NCI-H128 (cell line): Measurements from ENCODE around the gene TCF7L2.
"Not testable (repeated sequence)": the region's sequence is repeated elsewhere in the genome, so short reads cannot be mapped to it uniquely, and the experiment has no call there.

Experiments used
- DNase-seq: peaks from one replicate; lab custom pipeline; 2025; ENCODE audit not compliant: unreplicated experiment; lab: John Stamatoyannopoulos, UW

The TCF7L2 gene

DNA sequence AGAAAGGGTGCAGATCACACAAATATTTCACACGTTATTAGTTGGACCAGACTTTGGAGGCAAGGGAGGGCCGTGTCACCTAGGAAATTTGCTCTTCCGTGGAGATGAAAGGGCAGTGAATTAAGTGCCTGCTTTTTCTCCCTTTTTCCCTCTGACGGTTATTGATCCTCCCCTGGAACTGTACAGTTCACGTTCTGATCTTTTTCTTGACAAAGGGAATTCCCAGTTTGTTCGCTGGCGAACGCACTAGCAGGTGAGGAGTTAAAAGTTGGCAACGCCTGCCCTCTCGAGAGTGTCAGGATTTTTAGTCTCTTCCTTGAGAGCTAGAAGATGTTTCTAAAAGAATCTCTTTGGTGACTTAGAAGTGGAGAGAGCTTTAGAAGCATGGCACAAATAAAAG lies 111.5 kb downstream of the TCF7L2 start:
- DNase-seq: no peak

DNA sequence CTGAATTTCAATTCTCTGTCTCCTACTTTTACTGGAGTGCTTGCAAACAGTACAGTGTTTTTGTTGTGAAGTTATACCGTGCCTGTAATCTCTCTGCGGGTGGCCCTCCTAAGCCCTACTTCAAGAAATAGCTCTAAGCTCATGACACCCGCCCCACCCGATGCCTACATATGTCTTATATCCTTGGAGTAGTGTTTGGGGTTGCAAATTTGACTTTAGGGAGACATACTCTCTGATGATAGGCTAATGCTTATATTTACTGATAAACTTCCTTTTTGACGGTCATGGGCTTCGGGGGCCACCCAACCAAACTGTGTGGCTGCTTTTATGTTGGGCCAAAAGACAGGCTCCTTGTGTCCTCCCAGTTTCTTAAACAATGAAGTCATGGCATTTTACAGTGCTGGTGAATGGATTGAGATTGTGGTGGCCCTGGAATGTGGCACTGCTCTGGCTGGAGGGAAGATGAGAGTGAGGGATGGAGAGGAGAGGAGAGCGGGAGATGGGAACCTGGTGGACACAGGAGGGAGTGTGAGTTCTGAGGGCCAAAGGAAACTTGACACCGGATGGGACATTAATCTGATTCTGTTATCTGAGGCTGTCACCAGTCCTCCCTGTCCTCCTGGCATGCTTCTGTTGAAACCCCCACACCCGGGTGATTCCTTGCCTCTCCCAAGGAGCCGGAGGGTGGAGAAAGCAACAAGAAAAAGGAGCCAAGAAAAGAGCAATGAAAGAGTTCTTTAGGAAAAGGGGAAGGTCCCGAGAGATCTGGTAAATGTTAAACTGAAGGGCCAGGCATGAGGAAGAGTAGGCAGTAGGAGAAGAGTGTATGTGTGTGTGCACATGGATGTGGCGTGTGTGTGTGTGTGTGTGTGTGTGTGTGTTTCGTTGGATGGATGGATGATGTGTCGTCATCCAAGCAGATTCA lies 113.3 kb downstream of the TCF7L2 start:
- no peak for DNase-seq

- no peak for DNase-seq
Observed at GRCh38 chr10:113064039-113064438, 114.0 kb downstream of the TCF7L2 start.

- not testable (repeated sequence) for DNase-seq
Observed at GRCh38 chr10:113066120-113066519, 116.1 kb downstream of the TCF7L2 start.

- no peak for DNase-seq
Observed at GRCh38 chr10:113066561-113067312, 116.7 kb downstream of the TCF7L2 start.

GRCh38 chr10:113067501-113067900 lies 117.5 kb downstream of the TCF7L2 start:
- DNase-seq: no peak

- no peak for DNase-seq
Observed at GRCh38 chr10:113068178-113068890, 118.3 kb downstream of the TCF7L2 start.

- DNase-seq: no peak
Observed at GRCh38 chr10:113069595-113069994, 119.5 kb downstream of the TCF7L2 start.

DNA sequence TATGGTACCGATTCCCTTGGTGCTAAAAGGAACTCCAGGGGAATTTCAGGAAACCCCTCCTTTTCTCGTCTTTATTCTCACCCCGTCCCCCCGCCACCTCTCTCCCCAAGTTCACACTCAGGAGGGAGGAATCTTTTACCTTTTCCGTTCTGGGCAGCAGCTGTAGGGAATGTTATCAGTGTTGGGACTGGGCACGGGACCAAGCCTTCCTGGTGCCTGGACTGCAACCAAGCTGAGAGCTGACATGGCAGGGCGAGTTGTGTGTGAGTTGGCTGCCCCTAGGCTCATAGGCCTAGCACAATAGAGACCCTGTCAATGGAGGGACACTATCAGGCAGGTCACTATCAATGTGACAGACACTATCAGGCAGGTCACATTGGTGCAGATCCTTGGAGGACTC lies 121.4 kb downstream of the TCF7L2 start:
- DNase-seq: no peak

DNA sequence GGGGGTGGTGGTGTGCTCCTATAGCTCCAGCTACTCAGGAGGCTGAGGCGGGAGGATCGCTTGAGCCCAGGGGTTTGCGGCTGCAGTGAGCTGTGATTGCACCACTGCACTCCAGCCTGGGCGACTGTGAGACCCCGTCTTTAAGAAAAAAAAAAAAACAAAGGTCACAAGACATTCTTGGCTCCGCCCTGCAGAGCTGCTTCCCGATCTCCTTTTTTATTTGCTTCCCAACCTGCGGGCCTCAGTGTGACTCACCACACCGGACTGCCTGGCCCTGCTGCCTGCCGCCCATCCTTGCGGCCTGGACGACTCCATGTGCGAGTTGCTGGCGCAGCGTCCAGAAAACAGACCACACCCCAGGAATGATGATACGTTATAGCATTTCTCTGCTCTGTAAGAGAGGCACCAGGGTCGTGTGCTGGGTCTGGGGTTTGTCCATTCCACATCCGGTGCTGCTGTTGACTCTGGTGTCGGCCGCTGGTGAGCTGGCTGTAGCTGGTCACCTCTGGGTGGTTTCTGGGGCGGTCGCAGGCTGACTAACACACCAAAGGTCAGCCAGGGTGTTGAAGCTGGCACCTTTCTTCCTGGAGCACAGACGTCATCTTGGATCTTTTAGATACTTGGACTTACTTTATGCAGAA lies 123.6 kb downstream of the TCF7L2 start:
- DNase-seq: no peak

- DNase-seq: no peak
Observed at GRCh38 chr10:113076949-113077348, 126.9 kb downstream of the TCF7L2 start.

- DNase-seq: no peak
Observed at GRCh38 chr10:113078282-113078907, 128.3 kb downstream of the TCF7L2 start.

DNA sequence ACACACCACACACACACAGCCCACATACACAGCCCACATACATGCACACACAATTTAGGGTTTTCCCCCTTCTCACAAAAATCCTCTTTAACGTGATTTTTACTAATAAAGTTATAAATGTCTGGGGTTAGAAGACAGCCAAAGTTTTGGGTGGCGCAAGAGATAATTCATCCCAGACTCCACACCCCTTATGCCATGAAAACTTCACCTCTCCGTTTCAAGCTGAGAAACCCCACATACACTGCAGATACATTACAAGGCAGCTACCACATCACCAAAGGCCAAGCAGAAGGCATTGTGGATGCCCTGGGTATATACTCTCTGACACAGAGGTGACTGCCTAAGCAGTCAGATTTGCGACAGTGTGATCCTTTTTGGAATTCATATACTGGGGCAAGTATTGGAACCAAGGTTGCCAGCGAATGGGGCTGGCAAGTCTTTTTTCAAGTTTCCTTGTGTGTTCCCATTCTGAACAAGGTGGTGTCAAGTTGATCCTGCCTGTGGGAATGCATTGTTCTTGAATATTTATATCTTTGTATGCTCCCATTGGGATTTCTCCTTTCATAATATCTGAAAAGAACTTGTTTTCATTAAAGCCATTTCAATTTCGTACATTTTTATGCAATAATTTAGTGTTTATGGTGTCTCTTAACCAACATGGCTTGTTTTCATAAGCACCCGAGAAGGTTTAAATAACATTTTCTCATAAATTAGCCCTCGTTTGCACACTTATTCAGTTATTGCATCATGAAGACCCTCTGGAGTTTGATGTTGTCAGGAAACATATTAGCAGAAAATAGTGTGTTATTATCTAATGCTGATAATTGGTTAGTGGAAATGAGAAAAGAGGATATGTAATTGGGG lies 130.2 kb downstream of the TCF7L2 start:
- DNase-seq: no peak

GRCh38 chr10:113080925-113081229 lies 130.8 kb downstream of the TCF7L2 start:
- no peak for DNase-seq

GRCh38 chr10:113084031-113084430 lies 134.0 kb downstream of the TCF7L2 start:
- no peak for DNase-seq

GRCh38 chr10:113085776-113086175 lies 135.7 kb downstream of the TCF7L2 start:
- no peak for DNase-seq

- DNase-seq: no peak
Observed at GRCh38 chr10:113086282-113086681, 136.2 kb downstream of the TCF7L2 start.

DNA sequence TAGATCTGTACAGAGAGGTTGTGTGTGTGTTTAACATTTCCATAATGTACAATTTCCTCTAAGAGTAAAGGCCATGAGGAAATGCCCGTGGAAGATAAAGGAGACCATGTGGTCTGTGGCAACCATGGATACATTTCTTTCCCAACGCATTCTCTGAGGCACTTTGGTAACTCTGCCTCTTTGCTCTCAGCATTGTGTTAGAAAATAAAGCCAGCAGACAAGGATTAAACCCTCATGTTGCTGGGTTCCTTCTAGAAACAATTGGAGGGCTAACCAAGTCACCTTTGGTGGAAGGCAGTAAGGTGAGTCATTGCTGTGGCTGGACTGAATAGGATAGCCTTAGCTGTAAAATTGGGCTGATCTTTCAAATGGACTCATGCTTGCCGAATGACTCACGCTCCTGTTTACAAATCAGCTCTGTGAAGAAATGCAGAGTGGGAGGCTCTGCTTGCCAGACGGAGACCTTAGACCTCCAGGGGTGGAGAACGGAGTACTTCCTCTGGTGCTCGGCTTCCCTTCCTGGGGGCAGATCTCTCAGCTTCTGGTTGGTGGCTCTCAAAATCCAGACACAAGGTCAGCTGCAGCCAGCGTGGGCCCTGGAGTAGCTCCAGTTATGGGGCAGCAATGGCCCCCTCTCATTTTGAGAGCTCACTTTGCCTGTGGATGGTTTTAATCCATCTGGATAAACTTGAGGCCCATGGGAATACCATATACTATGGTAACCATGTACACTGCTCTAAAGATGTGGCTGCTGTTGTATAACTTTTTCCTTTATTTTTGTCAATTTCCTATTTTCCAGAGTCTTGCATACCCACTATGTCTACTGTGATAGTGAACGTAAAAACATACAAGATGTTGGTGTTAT lies 137.3 kb downstream of the TCF7L2 start:
- no peak for DNase-seq

DNA sequence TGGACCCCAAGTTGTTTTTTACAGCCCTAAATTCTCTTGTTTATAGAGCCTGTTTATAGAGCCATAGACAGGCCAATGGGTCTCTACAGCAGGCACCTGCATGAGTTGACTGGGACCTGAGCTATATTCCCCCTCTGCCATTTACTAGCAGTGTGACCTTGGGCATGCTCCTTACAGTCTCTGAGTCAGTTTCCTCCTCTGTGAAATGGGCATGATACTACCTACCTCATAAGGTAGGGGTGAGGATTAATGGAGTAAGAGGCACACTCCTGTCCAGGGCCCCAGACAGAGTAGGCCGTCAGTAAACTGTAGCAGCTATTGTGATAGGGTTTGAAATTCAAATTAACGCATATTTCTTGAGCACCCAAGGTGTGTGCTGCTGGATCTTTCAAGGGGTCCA lies 138.1 kb downstream of the TCF7L2 start:
- no peak for DNase-seq
